ENCODE data around the gene TMEM41A. TPM values are rescaled to one million over a fixed set of nuclear protein-coding genes. Genes with fewer than 3 reads are reported as not detected.

TMEM41A gene
- total RNA-seq (2022) (53.6 and 57.5 TPM in 2 replicates), Bru-seq, nascent RNA (percentile 93 among the genes with signal in this experiment), BruChase-seq, experiment 1, labeled RNA remaining after a 6-hour chase (percentile 94 among the genes with signal in this experiment), BruChase-seq, experiment 2, labeled RNA remaining after a 2-hour chase (percentile 97 among the genes with signal in this experiment)
- long read RNA-seq, transcript TMEM41A-203 (5 exons, 2,827 nt) = major isoform, 56 of 85 reads
- long read RNA-seq, partial matches to known transcripts = 5 of 85 reads
- long read RNA-seq, other reads (novel, unspliced or antisense) = 22 of 85 reads

DNA sequence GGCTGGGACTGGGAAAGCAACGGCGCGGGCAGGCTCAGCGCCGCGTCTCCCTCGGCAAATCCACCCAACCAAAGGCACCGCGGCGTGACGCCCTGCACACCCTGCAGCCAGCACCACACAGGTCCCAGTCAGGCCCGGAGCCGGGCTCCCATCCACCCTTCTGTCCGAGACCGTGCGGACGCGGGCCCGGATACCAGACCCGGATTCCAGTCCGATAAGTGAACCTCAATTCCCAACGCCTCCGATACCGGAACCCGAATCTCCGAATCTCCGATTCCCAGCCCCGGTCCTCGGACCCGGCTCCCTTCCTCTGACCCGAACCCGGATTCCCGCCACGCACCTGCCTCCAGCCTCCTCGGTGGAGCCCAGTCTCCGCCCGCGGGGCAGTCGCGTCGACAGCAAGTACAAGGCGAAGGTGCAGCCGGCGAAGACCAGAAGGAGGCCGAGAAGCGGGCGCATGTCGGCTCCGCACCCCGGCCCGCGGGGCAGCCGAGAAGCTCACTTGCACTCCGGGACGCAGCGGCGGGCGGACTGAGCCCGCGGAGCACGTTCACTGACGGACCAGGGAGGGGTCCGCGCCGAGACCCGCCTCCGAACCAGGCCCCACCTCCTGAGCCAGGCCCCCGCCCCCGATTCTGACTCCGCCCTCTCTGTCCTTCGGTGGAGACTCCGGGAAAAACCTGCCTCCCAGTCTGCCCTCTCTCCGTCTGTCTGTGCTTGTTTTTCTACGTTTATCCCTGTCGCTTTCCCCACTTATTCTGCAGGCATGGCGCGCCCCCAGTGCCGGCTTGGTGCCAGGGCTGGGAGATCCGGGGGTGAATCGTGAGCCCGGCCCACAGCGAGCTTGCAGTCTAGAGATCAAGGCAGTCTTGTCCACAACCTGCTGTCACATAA lies at the start of gene TMEM41A:
TMEM41A (minus strand) TSS at position 533 of the 894 bp plus-strand sequence; CDS start at position 459, 74 bp downstream.
- Mint-ChIP-seq H3K36me3 (ENCODE audit: insufficient read depth, unreplicated experiment) (peaks cover 58% of the 10 kb centered on the region), H3K4me3 (ENCODE audit: low read depth, unreplicated experiment) (peak within 1 kb of the TSS; percentile 85), H3K27ac (ENCODE audit: unreplicated experiment) (peak within 1 kb of the TSS; percentile 89), H3K27me3 (ENCODE audit: unreplicated experiment) (no peaks in the 10 kb centered on the region), H3K9me3 (ENCODE audit: low read depth, unreplicated experiment) (no peaks in the 10 kb centered on the region), H3K4me1 (ENCODE audit: low read depth, unreplicated experiment) (peaks cover 32% of the 10 kb centered on the region)
- TF ChIP-seq CTCF (IDR thresholded peaks at IDR 0.05; ENCODE audit: unreplicated experiment) = no peak
- no TSS peak for BruUV-seq (replicated peaks)
- intact Hi-C loops (cut with micrococcal nuclease; ENCODE audit: unreplicated experiment) = loop anchor here (5.0 kb wide), 2 partner anchors 59 to 79 kb away; no protein-coding TSS in a partner anchor
- CTCF ChIA-PET = interaction anchor here (0.6 to 1.0 kb wide), 3 partner anchors 20 to 169 kb away, joined by 4 to 6 read pairs (median 4); no protein-coding TSS in a partner anchor
- DNase-seq = peak; percentile 99

GRCh38 chr3:185540695-185541094 lies 41.9 kb upstream of the TMEM41A start:
- TF ChIP-seq CTCF (IDR thresholded peaks at IDR 0.05; ENCODE audit: unreplicated experiment) = no peak
- Mint-ChIP-seq H3K4me1 (ENCODE audit: low read depth, unreplicated experiment) (peaks cover 74% of the 10 kb centered on the region), H3K27ac (ENCODE audit: unreplicated experiment) (peak overlapping the region; percentile 47), H3K27me3 (ENCODE audit: unreplicated experiment) (no peaks in the 10 kb centered on the region), H3K4me3 (ENCODE audit: low read depth, unreplicated experiment) (no peak overlapping the region), H3K9me3 (ENCODE audit: low read depth, unreplicated experiment) (no peaks in the 10 kb centered on the region), H3K36me3 (ENCODE audit: insufficient read depth, unreplicated experiment) (peaks cover 96% of the 10 kb centered on the region)
- intact Hi-C loops (cut with micrococcal nuclease; ENCODE audit: unreplicated experiment) = no loop called here
- BruUV-seq (replicated peaks) = no TSS peak
- no peak for DNase-seq
- CTCF ChIA-PET = no interaction called here

GRCh38 chr3:185539934-185540333 lies 41.1 kb upstream of the TMEM41A start:
- Mint-ChIP-seq H3K9me3 (ENCODE audit: low read depth, unreplicated experiment) (no peaks in the 10 kb centered on the region), H3K36me3 (ENCODE audit: insufficient read depth, unreplicated experiment) (peaks cover 96% of the 10 kb centered on the region), H3K27me3 (ENCODE audit: unreplicated experiment) (no peaks in the 10 kb centered on the region), H3K4me1 (ENCODE audit: low read depth, unreplicated experiment) (peaks cover 71% of the 10 kb centered on the region), H3K4me3 (ENCODE audit: low read depth, unreplicated experiment) (no peak overlapping the region), H3K27ac (ENCODE audit: unreplicated experiment) (peak overlapping the region; percentile 79)
- intact Hi-C loops (cut with micrococcal nuclease; ENCODE audit: unreplicated experiment) = no loop called here
- TF ChIP-seq CTCF (IDR thresholded peaks at IDR 0.05; ENCODE audit: unreplicated experiment) = no peak
- no peak for DNase-seq
- BruUV-seq (replicated peaks) = no TSS peak
- CTCF ChIA-PET = no interaction called here

- Mint-ChIP-seq H3K9me3 (ENCODE audit: low read depth, unreplicated experiment) (no peaks in the 10 kb centered on the region), H3K36me3 (ENCODE audit: insufficient read depth, unreplicated experiment) (peaks cover 94% of the 10 kb centered on the region), H3K27me3 (ENCODE audit: unreplicated experiment) (no peaks in the 10 kb centered on the region), H3K27ac (ENCODE audit: unreplicated experiment) (peak overlapping the region; percentile 99), H3K4me1 (ENCODE audit: low read depth, unreplicated experiment) (peaks cover 73% of the 10 kb centered on the region), H3K4me3 (ENCODE audit: low read depth, unreplicated experiment) (peak overlapping the region; percentile 51)
- DNase-seq = peak; percentile 92
- no TSS peak for BruUV-seq (replicated peaks)
- CTCF ChIA-PET = no interaction called here
- no peak for TF ChIP-seq CTCF (IDR thresholded peaks at IDR 0.05; ENCODE audit: unreplicated experiment)
- intact Hi-C loops (cut with micrococcal nuclease; ENCODE audit: unreplicated experiment) = no loop called here
Observed at GRCh38 chr3:185537369-185537970, 38.6 kb upstream of the TMEM41A start.
